GM12892 (cell line): ENCODE measurements around the gene KCNN1. TPM values are rescaled to one million over a fixed set of nuclear protein-coding genes. Genes with fewer than 3 reads are reported as not detected.
"Not testable (repeated sequence)": the region's sequence is repeated elsewhere in the genome, so short reads cannot be mapped to it uniquely, and the experiment has no call there.

ENCODE experiments used
- DNase-seq: peaks from one replicate; pipeline ENCODE4 v3.0.0; 2011; ENCODE audit not compliant: insufficient read length
- FAIRE-seq: peaks from 2 replicates; lab custom pipeline; 2011; peaks lifted over from hg19 to GRCh38; lab: Jason Lieb, UNC
- POLR2A ChIP-seq: IDR thresholded peaks from 2 replicates; pipeline ENCODE4 v1.6.1; 2011; ENCODE audit warnings: low read depth, low read length, control low read depth
- POLR2AphosphoS5 ChIP-seq: IDR thresholded peaks from 2 replicates; pipeline ENCODE4 v1.6.1; 2011; ENCODE audit warnings: low read depth, low read length, control low read depth
- TAF1 ChIP-seq: IDR thresholded peaks from 2 replicates; pipeline ENCODE4 v1.6.1; 2011; ENCODE audit warnings: low read depth, mild to moderate bottlenecking, control low read depth, low read length, borderline replicate concordance
- polyA plus RNA-seq: library from polyadenylated mRNA; unstranded; fragments of >200 nt; gene quantifications from one replicate; pipeline ENCODE4 v1.2.1, GENCODE V29; 2012; ENCODE audit warnings: missing spikeins, inconsistent platforms; ENCODE audit not compliant: missing spikeins

The KCNN1 gene
- polyA plus RNA-seq: 1.5 TPM

DNA sequence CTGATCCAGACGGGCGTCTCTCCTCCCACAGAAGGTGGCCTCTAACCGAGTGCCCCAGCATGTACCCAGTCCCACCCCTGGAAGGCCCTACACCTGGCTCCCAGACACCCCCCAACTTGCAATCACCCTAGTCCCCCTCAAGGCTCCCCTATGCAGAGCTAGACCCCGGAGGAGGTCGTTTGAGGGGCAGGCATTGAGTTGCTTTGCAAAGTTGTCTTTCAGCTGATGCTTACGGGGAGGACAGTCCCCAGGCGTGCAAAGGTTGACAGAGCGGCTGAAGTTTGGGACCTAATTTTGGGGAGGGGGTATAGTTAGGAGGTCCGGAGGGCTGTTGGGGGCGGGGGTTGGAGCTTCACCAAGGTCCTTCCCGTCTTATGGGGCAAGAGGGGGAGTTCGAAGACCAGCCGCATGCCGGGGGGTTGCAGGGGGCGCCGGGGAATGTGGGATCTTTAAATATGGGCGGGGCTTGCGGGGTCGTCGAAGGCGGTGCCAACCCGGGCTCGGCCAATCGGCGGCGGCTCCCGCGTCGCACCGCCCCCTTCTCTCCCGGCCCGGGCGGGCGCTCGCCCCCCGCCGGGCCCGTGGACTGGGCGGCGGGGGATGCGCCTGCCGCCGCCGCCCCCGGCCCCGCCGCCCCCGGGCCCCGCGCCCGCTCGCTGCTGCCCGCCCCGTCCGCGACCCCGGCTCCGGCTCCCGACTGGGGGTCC, at the start of gene KCNN1:
Gene KCNN1 (plus strand): TSS at position 558 of the 707 bp plus-strand sequence. CDS start 6,782 bp downstream, outside the sequence.
- FAIRE-seq (no peak), DNase-seq (no peak)
- TF ChIP-seq POLR2A (no peak), TAF1 (no peak), POLR2AphosphoS5 (no peak)

DNA sequence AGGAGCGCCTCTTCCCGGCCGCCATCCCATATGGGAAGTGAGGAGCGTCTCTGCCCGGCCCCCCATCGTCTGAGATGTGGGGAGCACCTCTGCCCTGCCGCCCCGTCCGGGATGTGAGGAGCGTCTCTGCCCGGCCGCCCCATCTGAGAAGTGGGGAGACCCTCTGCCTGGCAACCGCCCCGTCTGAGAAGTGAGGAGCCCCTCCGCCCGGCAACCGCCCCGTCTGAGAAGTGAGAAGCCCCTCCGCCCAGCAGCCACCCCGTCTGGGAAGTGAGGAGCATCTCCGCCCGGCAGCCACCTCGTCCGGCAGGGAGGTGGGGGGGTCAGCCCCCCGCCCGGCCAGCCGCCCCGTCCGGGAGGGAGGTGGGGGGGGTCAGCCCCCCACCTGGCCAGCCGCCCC, 48.8 kb upstream of the KCNN1 start:
- not testable (repeated sequence) for FAIRE-seq, DNase-seq

DNA sequence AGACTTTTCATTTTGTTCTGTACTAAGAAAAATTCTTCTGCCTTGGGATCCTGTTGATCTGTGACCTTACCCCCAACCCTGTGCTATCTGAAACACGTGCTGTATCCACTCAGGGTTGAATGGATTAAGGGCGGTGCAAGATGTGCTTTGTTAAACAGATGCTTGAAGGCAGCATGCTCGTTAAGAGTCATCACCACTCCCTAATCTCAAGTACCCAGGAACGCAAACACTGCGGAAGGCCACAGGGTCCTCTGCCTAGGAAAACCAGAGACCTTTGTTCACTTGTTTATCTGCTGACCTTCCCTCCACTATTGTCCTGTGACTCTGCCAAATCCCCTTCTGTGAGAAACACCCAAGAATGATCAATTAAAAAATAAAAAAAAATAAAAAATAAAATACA, 47.8 kb upstream of the KCNN1 start:
- not testable (repeated sequence) for DNase-seq, FAIRE-seq

DNA sequence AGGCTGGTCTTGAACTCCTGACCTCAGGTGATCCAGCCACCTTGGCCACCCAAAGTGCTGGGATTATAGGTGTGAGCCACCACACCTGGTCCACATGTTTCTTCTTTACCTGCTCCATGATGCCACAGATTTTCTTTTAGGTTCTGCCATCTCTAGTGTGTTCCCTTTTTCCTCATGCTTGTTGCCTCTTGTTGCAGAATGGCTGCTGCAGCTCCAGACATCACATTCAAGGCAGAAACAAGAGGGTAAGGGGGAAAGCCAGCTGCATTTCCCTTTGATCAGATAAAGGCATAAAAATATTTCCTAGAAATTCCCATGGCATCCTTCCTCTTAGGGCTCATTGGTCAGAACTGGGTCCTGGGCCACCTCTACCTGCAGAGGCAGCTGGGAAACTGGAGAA, 46.4 kb upstream of the KCNN1 start:
- no peak for TF ChIP-seq POLR2A
- TF ChIP-seq TAF1: no peak
- TF ChIP-seq POLR2AphosphoS5: no peak
- DNase-seq (no peak), FAIRE-seq (no peak)

DNA sequence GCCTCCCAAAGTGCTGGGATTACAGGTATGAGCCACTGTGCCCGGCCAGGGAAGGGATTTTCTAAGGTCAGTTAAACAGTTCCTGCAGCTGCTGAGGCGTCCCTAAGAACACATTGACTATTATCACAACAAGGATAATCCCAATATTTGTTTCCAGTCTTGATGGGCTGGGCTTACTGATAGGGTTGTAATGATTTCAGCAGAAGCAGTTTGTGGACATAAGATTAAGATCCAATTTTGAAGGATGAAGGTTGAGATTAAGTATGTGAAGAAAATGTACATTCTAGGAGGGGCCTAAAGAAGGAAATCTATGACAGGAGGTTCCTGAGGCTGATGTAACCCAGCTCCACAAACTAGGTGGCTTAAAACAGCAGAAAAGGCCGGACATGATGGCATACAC, 44.8 kb upstream of the KCNN1 start:
- no peak for FAIRE-seq
- DNase-seq: no peak
- TF ChIP-seq POLR2A (no peak), POLR2AphosphoS5 (no peak), TAF1 (no peak)

DNA sequence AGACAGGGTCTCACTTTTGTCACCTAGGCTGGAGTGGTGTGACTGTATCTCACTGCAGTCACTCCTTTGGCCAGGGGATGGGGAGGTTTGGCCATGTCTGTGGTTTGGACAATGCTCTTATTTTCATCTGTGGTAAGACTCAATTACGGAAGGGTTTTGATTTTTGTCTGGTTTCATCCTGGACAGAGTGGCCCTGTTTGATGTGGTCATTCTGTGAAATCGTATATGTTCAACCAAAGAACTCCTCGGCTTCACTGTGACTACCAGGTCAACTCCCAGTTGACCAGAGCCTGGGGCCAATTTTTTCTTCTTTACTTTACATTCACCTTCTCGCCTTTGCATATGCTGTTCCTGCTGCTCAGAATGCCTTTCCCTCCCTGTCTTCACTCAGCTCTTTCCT, 40.9 kb upstream of the KCNN1 start:
- FAIRE-seq (no peak), DNase-seq (no peak)
- TF ChIP-seq POLR2AphosphoS5 (no peak), TAF1 (no peak), POLR2A (no peak)

DNA sequence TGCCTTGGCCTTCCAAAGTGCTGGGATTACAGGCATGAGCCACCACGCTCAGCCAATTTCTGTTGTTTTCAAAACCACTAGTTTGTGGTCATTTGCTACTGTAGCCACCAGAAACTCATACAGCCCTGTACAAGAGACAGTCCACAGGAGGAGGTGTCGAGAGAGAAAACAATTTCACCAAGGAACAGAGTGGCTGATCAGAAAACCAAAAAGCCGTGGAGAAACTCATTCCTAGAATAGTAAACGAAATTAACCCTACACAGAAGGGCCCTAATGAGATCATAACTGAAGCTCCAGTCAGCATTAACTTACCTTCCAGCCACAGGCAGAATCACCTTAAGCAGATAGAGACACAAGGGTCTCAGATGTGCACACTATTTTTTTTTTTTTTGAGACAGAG, 37.9 kb upstream of the KCNN1 start:
- DNase-seq (no peak), FAIRE-seq (peak; percentile 5)
- TF ChIP-seq POLR2AphosphoS5: no peak
- TF ChIP-seq POLR2A: no peak
- TF ChIP-seq TAF1: no peak

DNA sequence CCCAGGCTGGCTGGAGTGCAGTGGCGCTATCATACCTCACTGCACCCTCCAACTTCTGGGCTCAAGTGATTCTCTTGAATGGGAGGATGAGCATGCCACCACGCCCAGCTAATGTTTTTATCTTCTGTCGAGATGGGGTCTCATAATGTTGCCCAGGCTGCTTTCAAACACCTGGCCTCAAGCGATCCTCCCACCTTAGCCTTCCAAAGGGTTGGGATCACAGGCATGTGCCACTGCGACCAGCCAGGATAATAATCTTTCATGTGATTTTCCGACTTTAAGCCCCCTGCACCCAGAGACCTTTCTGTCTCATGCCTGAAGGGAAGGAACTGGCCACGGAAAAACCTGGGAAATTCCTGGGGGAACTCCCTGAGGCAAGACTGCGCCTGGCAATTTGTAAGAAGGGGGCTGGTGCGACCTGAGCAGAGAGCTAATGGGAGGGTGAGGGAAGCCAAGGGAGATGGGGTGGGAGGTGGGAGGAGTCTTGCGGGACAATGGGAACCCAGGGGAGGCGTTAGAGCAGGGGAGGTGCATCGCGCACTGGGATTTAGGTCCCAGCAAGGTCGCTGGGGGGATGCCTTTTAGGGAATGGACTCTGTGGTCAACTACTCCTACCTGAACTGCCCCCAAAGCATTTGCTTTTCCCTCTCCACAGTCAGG, 35.2 kb upstream of the KCNN1 start:
- TF ChIP-seq TAF1 (no peak), POLR2AphosphoS5 (no peak), POLR2A (no peak)
- DNase-seq: no peak
- no peak for FAIRE-seq

DNA sequence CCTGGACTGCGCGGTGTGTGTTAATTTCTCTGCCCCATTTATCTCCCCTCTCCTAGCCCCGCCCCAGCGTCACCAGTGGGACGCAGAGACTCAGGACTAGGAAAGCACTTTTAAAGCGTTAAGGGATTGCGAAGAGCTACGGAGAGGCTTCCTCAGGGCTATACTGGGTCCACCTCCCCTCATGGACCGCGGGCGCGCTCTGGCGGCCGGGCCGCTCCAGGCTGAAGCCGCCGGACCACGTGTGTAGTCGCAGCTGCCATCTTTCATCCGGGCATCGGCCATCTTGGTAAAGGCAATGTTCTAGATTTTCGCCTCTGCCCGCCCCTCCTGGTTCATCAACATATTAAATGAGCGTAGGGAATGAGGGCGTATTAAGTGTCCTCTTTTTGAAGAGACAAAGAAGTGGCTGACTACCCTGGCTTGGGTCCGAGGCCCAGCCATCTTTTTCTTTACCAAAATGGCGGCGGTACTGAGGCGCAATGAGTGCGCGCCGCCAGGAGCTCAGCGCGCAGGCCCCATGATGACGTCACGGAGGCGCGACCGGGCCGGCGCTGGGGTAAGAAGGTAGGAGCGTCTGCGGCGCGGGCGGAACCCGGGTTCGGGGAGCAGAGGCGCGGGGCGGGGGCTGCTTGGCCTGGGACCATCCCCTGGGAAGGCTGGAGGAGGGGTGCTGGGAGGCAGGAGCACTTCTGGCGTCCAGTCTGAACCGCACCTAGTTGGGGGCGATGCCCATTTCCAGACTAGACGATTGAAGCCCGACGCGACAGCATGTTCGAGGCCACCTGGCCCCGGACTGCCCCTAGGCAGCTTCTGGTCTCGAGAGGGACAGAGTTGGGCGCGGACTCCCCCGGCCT, 34.2 kb upstream of the KCNN1 start, which contains the start of gene CCDC124:
Gene CCDC124 (plus strand): TSS at position 531 of the 854 bp plus-strand sequence. CDS start 3,406 bp downstream, outside the sequence.
- FAIRE-seq (peak; percentile 95), DNase-seq (peak; percentile 93)
- TF ChIP-seq POLR2AphosphoS5 (no peak), POLR2A (peak; percentile 78; the same call in 1 of the 2 replicates)

DNA sequence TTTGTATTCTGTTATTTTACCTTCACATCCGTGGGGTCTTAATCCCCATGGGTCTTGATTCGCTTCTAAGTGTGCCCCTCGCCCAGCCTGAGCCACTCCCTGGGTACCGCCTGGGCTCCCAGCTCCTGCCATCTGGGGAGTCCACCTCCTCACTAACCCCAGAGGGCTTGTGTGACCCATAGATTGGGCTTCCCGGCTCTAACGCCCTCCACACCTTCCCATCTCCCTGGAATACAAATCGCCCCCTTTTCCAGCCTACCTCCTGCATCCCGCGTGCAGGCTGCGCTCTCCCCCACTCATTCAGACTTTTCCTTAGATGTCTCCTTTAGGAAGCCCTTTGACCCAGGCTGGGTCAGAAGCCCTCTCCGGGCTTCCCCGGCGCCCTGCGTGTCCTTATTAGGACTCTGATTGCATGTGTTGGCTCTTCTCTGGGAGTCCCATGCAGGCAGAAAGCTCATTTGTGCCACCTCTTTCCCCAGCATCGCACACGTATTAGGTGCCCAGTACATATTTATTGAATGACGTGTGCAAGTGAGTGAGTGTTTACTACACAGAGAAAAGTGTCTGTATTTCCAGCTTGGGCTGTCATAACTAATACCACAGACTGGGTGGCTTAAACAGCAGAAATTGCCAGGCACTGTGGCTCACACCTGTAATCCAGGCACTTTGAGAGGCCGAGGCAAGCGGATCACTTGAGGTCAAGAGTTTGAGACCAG, 33.3 kb upstream of the KCNN1 start:
- DNase-seq (no peak), FAIRE-seq (no peak)
- TF ChIP-seq POLR2A (no peak), POLR2AphosphoS5 (no peak), TAF1 (no peak)

DNA sequence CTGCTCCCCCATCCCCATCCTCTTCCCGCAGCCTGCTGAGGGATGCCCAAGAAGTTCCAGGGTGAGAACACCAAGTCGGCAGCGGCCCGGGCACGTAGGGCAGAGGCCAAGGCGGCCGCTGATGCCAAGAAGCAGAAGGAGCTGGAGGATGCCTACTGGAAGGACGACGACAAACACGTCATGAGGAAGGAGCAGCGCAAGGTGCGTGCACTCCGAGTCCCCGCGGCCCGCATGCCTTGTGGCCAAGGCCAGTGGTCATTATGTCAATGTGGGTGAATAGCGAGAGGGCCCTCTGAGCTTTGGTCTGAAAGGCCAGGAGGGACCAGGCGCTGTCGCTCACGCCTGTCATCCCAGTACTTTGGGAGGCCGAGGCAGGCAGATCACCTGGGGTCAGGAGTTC, 30.5 kb upstream of the KCNN1 start:
- DNase-seq (no peak), FAIRE-seq (no peak)
- TF ChIP-seq TAF1 (no peak), POLR2A (no peak), POLR2AphosphoS5 (no peak)
